Measurements from ENCODE around the gene CEP350.

Gene CEP350

DNA sequence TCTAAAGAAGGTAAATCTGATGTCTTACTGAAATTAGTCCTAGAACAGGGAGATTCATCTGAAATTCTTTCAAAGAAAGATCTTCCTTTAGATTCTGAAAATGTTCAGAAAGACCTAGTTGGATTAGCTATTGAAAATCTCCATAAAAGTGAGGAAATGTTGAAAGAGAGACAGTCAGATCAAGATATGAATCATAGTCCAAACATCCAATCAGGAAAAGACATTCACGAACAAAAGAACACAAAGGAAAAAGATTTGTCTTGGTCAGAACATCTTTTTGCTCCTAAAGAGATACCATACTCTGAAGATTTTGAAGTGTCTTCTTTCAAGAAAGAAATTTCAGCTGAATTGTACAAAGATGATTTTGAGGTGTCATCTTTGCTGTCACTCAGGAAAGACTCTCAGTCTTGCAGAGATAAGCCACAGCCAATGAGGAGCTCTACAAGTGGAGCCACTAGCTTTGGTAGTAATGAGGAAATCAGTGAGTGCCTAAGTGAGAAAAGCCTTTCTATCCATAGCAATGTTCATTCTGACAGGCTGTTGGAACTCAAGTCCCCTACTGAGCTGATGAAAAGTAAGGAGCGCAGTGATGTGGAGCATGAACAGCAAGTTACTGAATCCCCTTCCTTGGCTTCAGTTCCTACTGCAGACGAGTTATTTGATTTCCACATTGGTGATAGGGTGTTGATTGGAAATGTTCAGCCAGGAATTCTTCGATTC, 138.5 kb downstream of the CEP350 start:
- TF ChIP-seq, protein P1, sequence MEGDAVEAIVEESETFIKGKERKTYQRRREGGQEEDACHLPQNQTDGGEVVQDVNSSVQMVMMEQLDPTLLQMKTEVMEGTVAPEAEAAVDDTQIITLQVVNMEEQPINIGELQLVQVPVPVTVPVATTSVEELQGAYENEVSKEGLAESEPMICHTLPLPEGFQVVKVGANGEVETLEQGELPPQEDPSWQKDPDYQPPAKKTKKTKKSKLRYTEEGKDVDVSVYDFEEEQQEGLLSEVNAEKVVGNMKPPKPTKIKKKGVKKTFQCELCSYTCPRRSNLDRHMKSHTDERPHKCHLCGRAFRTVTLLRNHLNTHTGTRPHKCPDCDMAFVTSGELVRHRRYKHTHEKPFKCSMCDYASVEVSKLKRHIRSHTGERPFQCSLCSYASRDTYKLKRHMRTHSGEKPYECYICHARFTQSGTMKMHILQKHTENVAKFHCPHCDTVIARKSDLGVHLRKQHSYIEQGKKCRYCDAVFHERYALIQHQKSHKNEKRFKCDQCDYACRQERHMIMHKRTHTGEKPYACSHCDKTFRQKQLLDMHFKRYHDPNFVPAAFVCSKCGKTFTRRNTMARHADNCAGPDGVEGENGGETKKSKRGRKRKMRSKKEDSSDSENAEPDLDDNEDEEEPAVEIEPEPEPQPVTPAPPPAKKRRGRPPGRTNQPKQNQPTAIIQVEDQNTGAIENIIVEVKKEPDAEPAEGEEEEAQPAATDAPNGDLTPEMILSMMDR (conservative IDR thresholded peaks at IDR 0.05; ENCODE audit: low read length) = no peak
- no peak for TF ChIP-seq EZH2phosphoT487 (IDR thresholded peaks at IDR 0.05; ENCODE audit: borderline replicate concordance)
- Histone ChIP-seq H3K9me2 (replicated peaks; ENCODE audit: low read depth, low read length) (no peaks in the 10 kb centered on the region), H2AFZ (ENCODE audit: low read length) (no peak overlapping the region), H3K36me3 (ENCODE audit: insufficient read depth, low read length) (peaks cover 94% of the 10 kb centered on the region), H3K4me3 (ENCODE audit: low read length, poor library complexity, severe bottlenecking) (no peak overlapping the region), H3K4me1 (ENCODE audit: insufficient read depth, low read length, poor library complexity, severe bottlenecking) (no peaks in the 10 kb centered on the region), H3F3A (ENCODE audit: low read depth) (no peaks in the 10 kb centered on the region), H3K9ac (ENCODE audit: low read depth, low read length, poor library complexity, severe bottlenecking) (no peak overlapping the region), H3K79me2 (ENCODE audit: insufficient read depth, low read length) (no peaks in the 10 kb centered on the region), H3K9me3 (ENCODE audit: insufficient read depth, low read depth, low read length) (no peaks in the 10 kb centered on the region), H3K4me2 (ENCODE audit: low read depth, low read length, poor library complexity, severe bottlenecking) (no peak overlapping the region), H4K20me1 (ENCODE audit: insufficient read depth, low read length, poor library complexity, severe bottlenecking) (no peaks in the 10 kb centered on the region), H3K27me3 (ENCODE audit: insufficient read depth, low read length, poor library complexity, severe bottlenecking) (no peaks in the 10 kb centered on the region)

DNA sequence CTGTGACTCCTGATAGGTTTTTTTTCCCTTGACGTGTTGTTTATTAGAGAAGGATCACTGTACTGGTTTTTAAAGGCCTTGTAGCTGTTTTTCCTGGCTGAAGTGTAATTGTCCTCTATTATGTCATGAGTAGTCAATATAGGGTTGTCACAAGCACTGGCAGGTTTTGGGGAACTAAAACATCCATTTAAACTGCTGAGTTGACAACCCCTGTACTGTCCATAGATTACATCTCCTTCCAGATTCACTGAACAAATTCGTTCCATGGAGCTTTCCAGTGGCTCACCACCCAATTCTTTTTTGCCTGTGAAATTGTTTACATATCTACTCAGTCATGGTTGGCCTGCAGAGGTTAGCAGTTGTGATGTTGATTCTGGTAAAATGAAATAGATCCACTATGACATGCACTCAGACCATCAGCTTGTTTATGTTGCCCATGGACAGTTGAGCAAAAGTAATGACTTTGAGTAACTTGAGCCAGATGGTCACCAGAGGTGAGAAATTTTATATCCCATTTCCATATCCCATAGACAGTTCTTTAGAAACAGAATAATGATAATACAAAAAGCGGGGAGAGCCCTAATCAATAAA, 140.2 kb downstream of the CEP350 start:
- H3F3A ChIP-seq (ENCODE audit: low read depth) = 0 out of 2 replicates have a peak, but pooled peaks cover 5% of the 10 kb centered on the region
- no peaks in the 10 kb centered on the region for H3K9me3 ChIP-seq (ENCODE audit: insufficient read depth, low read depth, low read length)
- H4K20me1 ChIP-seq (ENCODE audit: insufficient read depth, low read length, poor library complexity, severe bottlenecking) = no peaks in the 10 kb centered on the region
- H3K27me3 ChIP-seq (ENCODE audit: insufficient read depth, low read length, poor library complexity, severe bottlenecking) = no peaks in the 10 kb centered on the region
- H3K36me3 ChIP-seq (ENCODE audit: insufficient read depth, low read length) = peaks cover 83% of the 10 kb centered on the region
- no peaks in the 10 kb centered on the region for H3K9me2 ChIP-seq (replicated peaks; ENCODE audit: low read depth, low read length)
- H3K9ac ChIP-seq (ENCODE audit: low read depth, low read length, poor library complexity, severe bottlenecking) = no peak overlapping the region
- TF ChIP-seq, protein P1 (conservative IDR thresholded peaks at IDR 0.05; ENCODE audit: low read length) = no peak
- no peak for TF ChIP-seq EZH2phosphoT487 (IDR thresholded peaks at IDR 0.05; ENCODE audit: borderline replicate concordance)
- H3K4me2 ChIP-seq (ENCODE audit: low read depth, low read length, poor library complexity, severe bottlenecking) = no peak overlapping the region
- no peak overlapping the region for H3K4me3 ChIP-seq (ENCODE audit: low read length, poor library complexity, severe bottlenecking)
- no peaks in the 10 kb centered on the region for H3K4me1 ChIP-seq (ENCODE audit: insufficient read depth, low read length, poor library complexity, severe bottlenecking)
- H3K79me2 ChIP-seq (ENCODE audit: insufficient read depth, low read length) = no peaks in the 10 kb centered on the region
- H2AFZ ChIP-seq (ENCODE audit: low read length) = no peak overlapping the region

DNA sequence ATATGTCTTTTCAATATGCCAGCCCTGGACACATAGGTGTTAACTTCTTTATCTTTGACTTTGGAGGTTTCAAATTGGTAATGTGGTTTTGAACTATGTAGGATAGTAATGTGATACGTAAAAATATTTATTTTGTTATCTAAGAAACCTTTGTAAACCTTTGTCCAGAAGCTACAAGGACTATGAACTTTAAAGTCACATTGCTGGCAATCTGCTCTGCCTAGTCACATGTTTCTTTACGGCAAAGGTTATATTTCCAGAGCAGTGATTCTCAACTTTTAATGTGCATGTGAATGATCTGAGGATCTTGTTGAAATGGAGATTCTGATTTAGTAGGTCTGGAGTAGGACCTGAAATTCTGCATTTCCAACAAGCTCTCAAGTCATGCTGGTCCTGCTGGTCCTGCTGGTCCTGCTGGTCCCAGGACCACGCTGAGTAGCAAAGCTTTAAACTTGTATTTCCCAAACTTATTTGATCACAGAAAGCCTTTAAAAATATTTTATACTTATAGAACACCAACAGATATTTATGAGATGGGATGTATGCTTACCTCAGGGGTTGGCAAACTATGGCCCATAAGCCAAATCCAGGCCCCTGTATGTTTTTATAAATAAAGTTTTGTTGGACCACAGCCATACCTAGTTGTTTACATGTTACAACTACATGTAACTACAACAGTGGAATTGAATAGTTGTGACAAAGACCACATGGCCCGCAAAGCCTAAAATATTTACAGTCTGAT, 142.1 kb downstream of the CEP350 start:
- Histone ChIP-seq H3K4me3 (ENCODE audit: low read length, poor library complexity, severe bottlenecking) (no peak overlapping the region), H3K9me2 (replicated peaks; ENCODE audit: low read depth, low read length) (no peaks in the 10 kb centered on the region), H3K4me2 (ENCODE audit: low read depth, low read length, poor library complexity, severe bottlenecking) (no peak overlapping the region), H3K9me3 (ENCODE audit: insufficient read depth, low read depth, low read length) (no peaks in the 10 kb centered on the region), H3F3A (ENCODE audit: low read depth) (peaks cover 10% of the 10 kb centered on the region; the same call in 1 of the 2 replicates), H4K20me1 (ENCODE audit: insufficient read depth, low read length, poor library complexity, severe bottlenecking) (no peaks in the 10 kb centered on the region), H3K79me2 (ENCODE audit: insufficient read depth, low read length) (no peaks in the 10 kb centered on the region), H3K27me3 (ENCODE audit: insufficient read depth, low read length, poor library complexity, severe bottlenecking) (no peaks in the 10 kb centered on the region), H3K4me1 (ENCODE audit: insufficient read depth, low read length, poor library complexity, severe bottlenecking) (peaks cover 19% of the 10 kb centered on the region), H2AFZ (ENCODE audit: low read length) (no peak overlapping the region), H3K9ac (ENCODE audit: low read depth, low read length, poor library complexity, severe bottlenecking) (no peak overlapping the region), H3K36me3 (ENCODE audit: insufficient read depth, low read length) (peaks cover 75% of the 10 kb centered on the region)
- TF ChIP-seq, protein P1 (conservative IDR thresholded peaks at IDR 0.05; ENCODE audit: low read length) = no peak
- TF ChIP-seq EZH2phosphoT487 (IDR thresholded peaks at IDR 0.05; ENCODE audit: borderline replicate concordance) = no peak
